HT-29 (cell line): ENCODE measurements around the gene RANGAP1. TPM values are rescaled to one million over a fixed set of nuclear protein-coding genes. Genes with fewer than 3 reads are reported as not detected.
"Not testable (repeated sequence)": the region's sequence is repeated elsewhere in the genome, so short reads cannot be mapped to it uniquely, and the experiment has no call there.

Experiments used
- DNase-seq: peaks from one replicate; pipeline ENCODE4 v3.0.0-alpha.2; 2015; ENCODE audit warnings: low spot score
- total RNA-seq: library from RNA; depleted of rRNA; stranded (reverse); fragments of >200 nt; shearing (Covaris generic); gene quantifications from 2 replicates; pipeline ENCODE4 v1.2.3, GENCODE V29; 2014

The RANGAP1 gene
- total RNA-seq, 1 experiment from 2014 or later, result 81.2 TPM

- no peak for DNase-seq
Observed at GRCh38 chr22:41261541-41262249, 24.3 kb downstream of the RANGAP1 start.

GRCh38 chr22:41260871-41261270, 25.1 kb downstream of the RANGAP1 start:
- DNase-seq, result no peak

GRCh38 chr22:41259756-41260155, 26.2 kb downstream of the RANGAP1 start:
- DNase-seq, result not testable (repeated sequence)

GRCh38 chr22:41257696-41258095, 28.3 kb downstream of the RANGAP1 start:
- no peak for DNase-seq

GRCh38 chr22:41256254-41257253, 29.4 kb downstream of the RANGAP1 start:
- DNase-seq, result no peak

GRCh38 chr22:41254230-41254629, 31.8 kb downstream of the RANGAP1 start:
- DNase-seq, result no peak

- DNase-seq, result no peak
Observed at GRCh38 chr22:41252365-41252764, 33.6 kb downstream of the RANGAP1 start.

- no peak for DNase-seq
Observed at GRCh38 chr22:41250127-41250526, 35.9 kb downstream of the RANGAP1 start.

GRCh38 chr22:41249442-41249841, 36.5 kb downstream of the RANGAP1 start:
- DNase-seq, result no peak

- DNase-seq, result no peak
Observed at GRCh38 chr22:41248758-41249157, 37.2 kb downstream of the RANGAP1 start.

- DNase-seq, result no peak
Observed at GRCh38 chr22:41248314-41248713, 37.7 kb downstream of the RANGAP1 start.

- DNase-seq, result no peak
Observed at GRCh38 chr22:41247703-41248102, 38.3 kb downstream of the RANGAP1 start.

GRCh38 chr22:41245917-41246499, 40.0 kb downstream of the RANGAP1 start:
- no peak for DNase-seq

- no peak for DNase-seq
Observed at GRCh38 chr22:41243361-41243760, 42.6 kb downstream of the RANGAP1 start.

GRCh38 chr22:41242396-41243117, 43.4 kb downstream of the RANGAP1 start:
- no peak for DNase-seq

- DNase-seq, result no peak
Observed at GRCh38 chr22:41241133-41241676, 44.8 kb downstream of the RANGAP1 start.

- DNase-seq, result no peak
Observed at GRCh38 chr22:41240377-41241132, 45.4 kb downstream of the RANGAP1 start, which contains the start of gene CHADL. TSS of gene CHADL (minus strand) at chr22:41240931. CDS start at chr22:41240881, 50 bp downstream.

- DNase-seq, result no peak
Observed at GRCh38 chr22:41239443-41240128, 46.4 kb downstream of the RANGAP1 start.

GRCh38 chr22:41238570-41239442, 47.2 kb downstream of the RANGAP1 start:
- DNase-seq, result peak; percentile 3
